BLaER1 treated with 17β-estradiol and CSF1 and Interleukin-3, amounts not matched to agents 10 nM and 100 nM (cell line): ENCODE results near the gene FIBP.
"Not testable (repeated sequence)": the region's sequence is repeated elsewhere in the genome, so short reads cannot be mapped to it uniquely, and the experiment has no call there.

Source experiments
- H3K27ac ChIP-seq, 11 experiments: shearing (Covaris generic); formaldehyde crosslinking; 2 replicates each; pipeline ENCODE4 v1.8.1; 2022
- H3K27me3 ChIP-seq, 11 experiments: shearing (Covaris generic); formaldehyde crosslinking; 2 replicates each; pipeline ENCODE4 v1.8.1; 2022
- H3K36me3 ChIP-seq, 11 experiments: shearing (Covaris generic); formaldehyde crosslinking; 2 replicates each; pipeline ENCODE4 v1.8.1; 2022
- H3K4me1 ChIP-seq, 10 experiments: shearing (Covaris generic); formaldehyde crosslinking; 2 replicates each; pipeline ENCODE4 v1.8.1; 2022
- H3K4me2 ChIP-seq, 11 experiments: shearing (Covaris generic); formaldehyde crosslinking; 2 replicates each; pipeline ENCODE4 v1.8.1; 2022
- H3K4me3 ChIP-seq, 10 experiments: shearing (Covaris generic); formaldehyde crosslinking; 2 replicates each; pipeline ENCODE4 v1.8.1; 2022
- H3K9ac ChIP-seq, 11 experiments: shearing (Covaris generic); formaldehyde crosslinking; 2 replicates each; pipeline ENCODE4 v1.8.1; 2022
- H3K9me3 ChIP-seq, 11 experiments: shearing (Covaris generic); formaldehyde crosslinking; replicated peaks in 1 of 11; 2 replicates each; pipeline ENCODE4 v1.8.1; 2022
- H4K20me1 ChIP-seq, 11 experiments: shearing (Covaris generic); formaldehyde crosslinking; 2 replicates each; pipeline ENCODE4 v1.8.1; 2022
- Cebpa-rat ChIP-seq, 11 experiments: shearing (Covaris generic); IDR thresholded peaks; 2 replicates each; pipeline ENCODE4 v1.8.1; 2022

FIBP gene

DNA sequence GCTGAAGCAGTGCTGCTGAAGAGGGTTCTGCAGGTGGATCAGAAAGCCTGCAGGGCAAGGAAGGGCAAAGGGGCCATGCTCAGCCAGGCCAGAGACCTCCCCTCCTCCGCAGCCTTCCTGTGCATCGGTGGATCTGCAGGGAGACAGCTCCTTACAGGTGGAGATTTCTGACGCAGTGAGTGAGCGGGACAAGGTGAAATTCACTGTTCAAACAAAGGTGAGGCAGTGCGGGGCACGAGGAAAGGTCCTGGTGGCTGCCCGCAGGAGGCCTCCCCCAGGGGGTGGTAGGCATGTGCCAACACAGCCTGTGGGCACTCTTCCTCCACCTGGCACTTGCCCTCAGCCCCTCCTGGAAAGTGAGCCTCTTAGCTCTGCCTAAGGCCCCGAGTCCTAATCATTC, 38.9 kb downstream of the FIBP start:
- no peak for TF ChIP-seq Cebpa-rat (IDR thresholded peaks at IDR 0.05)
- Histone ChIP-seq H3K36me3 (peaks cover 34 to 40% (median 35%) of the 10 kb centered on the region in 11 experiments), H3K4me2 (no peak overlapping the region), H3K9ac (no peak overlapping the region), H3K4me1 (peaks cover 0 to 15% (median under 1%) of the 10 kb centered on the region in 10 experiments; a peak in 12 of 20 replicates), H3K4me3 (no peak overlapping the region), H4K20me1 (peaks cover 39 to 66% (median 55%) of the 10 kb centered on the region in 11 experiments), H3K27ac (no peak overlapping the region), H3K9me3 (peaks cover 0 to 16% (median 0%) of the 10 kb centered on the region in 11 experiments; a peak in 9 of 22 replicates), H3K27me3 (no peaks in the 10 kb centered on the region)

GRCh38 chr11:65848693-65849092, 39.6 kb downstream of the FIBP start:
- not testable (repeated sequence) for H3K4me2 ChIP-seq, H3K27me3 ChIP-seq, H3K4me3 ChIP-seq, H3K4me1 ChIP-seq, H3K9ac ChIP-seq, H3K27ac ChIP-seq
- peaks cover 32 to 59% (median 48%) of the 10 kb centered on the region in 11 experiments for H4K20me1 ChIP-seq
- peaks cover 28 to 33% (median 29%) of the 10 kb centered on the region in 11 experiments for H3K36me3 ChIP-seq
- H3K9me3 ChIP-seq: peaks cover 0 to 16% (median 0%) of the 10 kb centered on the region in 11 experiments; a peak in 9 of 22 replicates

- Histone ChIP-seq H3K4me3 (no peak overlapping the region), H3K9ac (no peak overlapping the region), H3K27ac (no peak overlapping the region), H3K4me2 (no peak overlapping the region), H3K4me1 (no peaks in the 10 kb centered on the region), H3K36me3 (peaks cover 18 to 24% (median 19%) of the 10 kb centered on the region in 11 experiments), H3K27me3 (no peaks in the 10 kb centered on the region), H3K9me3 (peaks cover 0 to 16% (median 0%) of the 10 kb centered on the region in 11 experiments; a peak in 9 of 22 replicates), H4K20me1 (peaks cover 23 to 50% (median 38%) of the 10 kb centered on the region in 11 experiments)
- TF ChIP-seq Cebpa-rat (IDR thresholded peaks at IDR 0.05): no peak
These were observed 40.5 kb downstream of the FIBP start for GRCh38 chr11:65847746-65848145.

DNA sequence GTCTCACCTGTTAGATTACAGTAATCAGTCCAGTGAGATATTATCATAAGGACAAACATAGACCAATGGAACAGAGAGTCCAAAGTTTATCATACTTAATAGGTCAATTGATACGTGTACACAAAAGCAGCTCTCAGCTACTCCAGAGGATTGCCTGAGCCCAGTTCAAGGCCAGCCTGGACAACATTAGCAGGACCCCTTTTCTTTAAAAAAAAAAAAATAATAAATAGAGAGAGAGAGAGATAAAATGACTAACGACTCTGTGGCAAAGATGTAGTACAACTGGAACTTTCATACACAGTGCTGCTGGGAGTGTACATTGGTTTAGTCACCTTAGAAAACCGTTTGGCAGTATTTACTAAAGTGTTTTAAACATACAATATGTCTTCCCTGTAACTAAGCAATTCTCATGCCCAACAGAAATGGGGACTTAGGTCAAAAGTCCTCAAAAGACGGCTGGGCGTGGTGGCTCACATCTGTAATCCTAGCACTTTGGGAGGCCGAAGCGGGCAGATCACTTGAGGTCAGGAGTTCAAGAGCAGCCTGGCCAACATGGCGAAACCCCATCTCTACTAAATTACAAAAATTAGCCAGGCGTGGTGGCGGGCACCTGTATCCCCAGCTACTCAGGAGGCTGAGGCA, 43.9 kb downstream of the FIBP start:
- Histone ChIP-seq H3K4me1 (no peaks in the 10 kb centered on the region), H3K36me3 (no peaks in the 10 kb centered on the region; a peak in 1 of 22 replicates), H3K4me3 (no peak overlapping the region), H3K27me3 (no peaks in the 10 kb centered on the region), H3K4me2 (no peak overlapping the region), H3K9me3 (no peaks in the 10 kb centered on the region), H3K9ac (no peak overlapping the region), H4K20me1 (peaks cover 0 to 16% (median 4%) of the 10 kb centered on the region in 11 experiments; a peak in 11 of 22 replicates), H3K27ac (no peak overlapping the region)
- no peak for TF ChIP-seq Cebpa-rat (IDR thresholded peaks at IDR 0.05)

GRCh38 chr11:65843811-65844210, 44.5 kb downstream of the FIBP start:
- H3K4me2 ChIP-seq: no peak overlapping the region
- no peak overlapping the region for H3K9ac ChIP-seq
- peaks cover 0 to 11% (median 0%) of the 10 kb centered on the region in 11 experiments; a peak in 6 of 22 replicates for H4K20me1 ChIP-seq
- H3K36me3 ChIP-seq: no peaks in the 10 kb centered on the region; a peak in 1 of 22 replicates
- no peaks in the 10 kb centered on the region for H3K4me1 ChIP-seq
- no peak for TF ChIP-seq Cebpa-rat (IDR thresholded peaks at IDR 0.05)
- no peaks in the 10 kb centered on the region for H3K27me3 ChIP-seq
- H3K4me3 ChIP-seq: no peak overlapping the region
- no peak overlapping the region for H3K27ac ChIP-seq
- H3K9me3 ChIP-seq: no peaks in the 10 kb centered on the region

DNA sequence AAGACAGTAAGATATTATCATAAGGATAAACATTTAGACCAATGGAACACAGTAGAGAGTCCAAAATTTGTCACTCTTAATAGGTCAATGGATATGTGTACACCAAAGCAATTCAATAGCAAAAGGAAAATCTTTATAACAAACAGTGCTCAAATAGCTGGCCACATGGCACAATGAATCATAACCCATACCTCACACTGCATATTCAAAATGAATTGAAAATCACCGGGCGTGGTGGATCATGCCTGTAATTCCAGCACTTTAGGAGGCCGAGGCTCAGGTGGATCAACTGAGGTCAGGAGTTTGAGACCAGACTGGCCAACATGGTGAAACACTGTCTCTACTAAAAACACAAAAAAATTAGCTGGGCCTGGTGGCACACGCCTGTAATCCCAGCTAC, 46.1 kb downstream of the FIBP start:
- Histone ChIP-seq H3K27ac (no peak overlapping the region), H3K4me1 (no peaks in the 10 kb centered on the region), H3K4me3 (no peak overlapping the region), H3K9me3 (peaks cover 0 to 6% (median 4%) of the 10 kb centered on the region in 11 experiments; a peak in 11 of 22 replicates), H4K20me1 (no peaks in the 10 kb centered on the region), H3K36me3 (peaks cover 0 to 4% (median 0%) of the 10 kb centered on the region in 11 experiments; a peak in 2 of 22 replicates), H3K9ac (no peak overlapping the region), H3K4me2 (no peak overlapping the region), H3K27me3 (no peaks in the 10 kb centered on the region)
- TF ChIP-seq Cebpa-rat (IDR thresholded peaks at IDR 0.05): no peak

DNA sequence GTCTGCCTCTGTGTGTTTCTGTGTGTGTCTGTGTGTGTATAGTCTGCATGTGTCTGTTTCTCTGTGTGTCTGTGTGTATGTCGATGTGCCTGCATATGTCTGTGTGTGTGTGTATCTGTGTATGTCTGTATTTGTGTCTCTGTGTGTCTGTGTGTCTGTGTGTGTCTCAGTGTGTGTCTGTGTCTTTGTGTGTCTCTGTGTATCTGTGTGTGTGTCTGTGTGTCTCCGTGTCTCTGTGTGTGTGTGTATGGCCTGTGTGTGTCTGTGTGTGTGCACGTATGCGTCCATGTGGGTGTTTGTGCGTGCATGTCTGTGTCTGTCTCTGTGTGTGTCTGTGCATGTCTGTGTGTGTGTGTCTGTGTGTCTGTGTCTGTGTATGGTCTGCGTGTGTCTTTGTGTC, 54.1 kb downstream of the FIBP start:
- H4K20me1 ChIP-seq: no peaks in the 10 kb centered on the region
- H3K9ac ChIP-seq: peak overlapping the region; percentile 72 to 90 (median 83); a peak in 21 of 22 replicates
- TF ChIP-seq Cebpa-rat (IDR thresholded peaks at IDR 0.05): no peak
- H3K9me3 ChIP-seq: peaks cover 0 to 19% (median 14%) of the 10 kb centered on the region in 11 experiments; a peak in 13 of 22 replicates
- no peaks in the 10 kb centered on the region for H3K27me3 ChIP-seq
- peaks cover 0 to 18% (median 7%) of the 10 kb centered on the region in 11 experiments; a peak in 7 of 22 replicates for H3K36me3 ChIP-seq
- H3K4me1 ChIP-seq: peaks cover 21 to 42% (median 34%) of the 10 kb centered on the region in 10 experiments
- H3K4me2 ChIP-seq: peak overlapping the region; percentile 83 to 99 (median 92)
- H3K27ac ChIP-seq: peak overlapping the region in 10 of 11 experiments; percentile 85 to 97 (median 88); a peak in 20 of 22 replicates
- peak overlapping the region; percentile 61 to 81 (median 73) for H3K4me3 ChIP-seq
